Stimulated activated CD8-positive, alpha-beta memory T cell treated with anti-CD3 and anti-CD28 coated beads, Interleukin-4, amount 100 ng/mL, for 4 hours (primary cell): ENCODE results near the gene PRDM11.

Experiments
- DNase-seq, 2 donors: peaks; one replicate each; pipeline ENCODE4 v3.0.0-alpha.2; 2020; ENCODE audit warnings: low read depth in 2 of 2, low spot score in 1 of 2

PRDM11 gene

DNA sequence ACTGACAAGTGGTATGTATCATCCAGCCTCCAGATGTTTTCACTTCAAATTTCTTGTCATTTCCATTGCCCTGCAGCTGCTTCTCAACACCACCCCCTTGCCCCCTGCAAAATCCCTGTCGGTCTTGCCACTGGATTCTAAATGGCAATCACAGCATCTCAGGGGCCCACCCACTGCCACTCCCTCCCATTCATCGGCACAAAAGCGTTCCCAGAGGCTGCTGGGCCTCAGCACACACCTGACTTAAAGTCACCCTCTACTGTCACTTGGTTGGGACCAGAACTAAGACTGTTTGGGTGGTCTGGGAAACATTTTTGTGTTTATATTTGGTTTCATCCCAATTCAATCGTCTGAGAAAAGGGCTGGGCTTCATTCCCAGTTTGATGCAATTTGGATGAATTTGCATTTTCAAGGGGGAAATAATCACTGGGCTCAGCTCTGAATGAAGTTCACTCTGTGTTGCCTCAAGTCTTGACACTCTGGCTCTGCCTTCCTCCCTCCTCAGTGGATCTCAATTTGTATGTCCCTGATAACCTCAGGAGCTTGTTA is 112.6 kb downstream of the PRDM11 start:
- DNase-seq = no peak

DNA sequence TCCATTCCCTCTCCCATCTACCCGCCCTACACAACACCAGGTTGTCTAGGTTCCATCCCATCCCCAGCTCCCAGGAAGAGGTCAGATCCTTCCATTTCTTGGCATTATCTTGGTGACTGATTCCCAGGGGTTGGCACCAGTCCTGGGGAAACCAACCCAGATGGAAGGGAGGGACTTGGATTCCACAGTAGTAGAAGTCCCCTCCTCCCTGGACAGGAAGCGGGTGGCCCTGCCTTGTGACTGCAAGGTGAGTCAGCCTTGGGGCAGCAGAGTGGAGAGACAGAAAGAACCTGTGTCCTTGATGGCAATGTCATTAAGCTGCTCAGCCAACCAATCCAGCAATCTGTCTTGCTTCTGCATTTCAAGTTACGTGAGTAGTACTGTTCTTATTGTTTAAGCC is 113.2 kb downstream of the PRDM11 start:
- DNase-seq = no peak

DNA sequence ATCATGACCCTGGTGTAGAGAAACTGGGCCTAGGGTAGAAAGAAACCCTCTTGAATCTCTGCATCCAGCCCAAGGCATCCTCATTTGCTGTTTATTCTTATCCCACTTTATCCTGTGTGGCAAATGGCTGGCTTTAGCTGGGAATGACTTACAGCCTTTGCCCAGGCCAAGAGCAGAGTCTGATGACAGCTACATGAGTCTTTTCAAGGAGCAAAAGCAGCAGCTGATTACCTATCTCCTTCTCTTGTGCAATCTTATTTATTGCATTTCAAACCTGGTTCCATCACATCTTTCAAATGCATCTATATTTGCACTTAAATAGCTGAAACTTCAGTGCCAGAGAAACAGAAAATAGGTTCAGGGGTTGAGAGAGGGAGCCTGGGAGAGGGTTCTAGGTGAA is 113.6 kb downstream of the PRDM11 start:
- no peak for DNase-seq

GRCh38 chr11:45262900-45263299 is 116.5 kb downstream of the PRDM11 start:
- no peak for DNase-seq

- DNase-seq = no peak
Measured at GRCh38 chr11:45263773-45264172, 117.3 kb downstream of the PRDM11 start.

GRCh38 chr11:45264839-45265515 is 118.5 kb downstream of the PRDM11 start:
- DNase-seq = no peak

DNA sequence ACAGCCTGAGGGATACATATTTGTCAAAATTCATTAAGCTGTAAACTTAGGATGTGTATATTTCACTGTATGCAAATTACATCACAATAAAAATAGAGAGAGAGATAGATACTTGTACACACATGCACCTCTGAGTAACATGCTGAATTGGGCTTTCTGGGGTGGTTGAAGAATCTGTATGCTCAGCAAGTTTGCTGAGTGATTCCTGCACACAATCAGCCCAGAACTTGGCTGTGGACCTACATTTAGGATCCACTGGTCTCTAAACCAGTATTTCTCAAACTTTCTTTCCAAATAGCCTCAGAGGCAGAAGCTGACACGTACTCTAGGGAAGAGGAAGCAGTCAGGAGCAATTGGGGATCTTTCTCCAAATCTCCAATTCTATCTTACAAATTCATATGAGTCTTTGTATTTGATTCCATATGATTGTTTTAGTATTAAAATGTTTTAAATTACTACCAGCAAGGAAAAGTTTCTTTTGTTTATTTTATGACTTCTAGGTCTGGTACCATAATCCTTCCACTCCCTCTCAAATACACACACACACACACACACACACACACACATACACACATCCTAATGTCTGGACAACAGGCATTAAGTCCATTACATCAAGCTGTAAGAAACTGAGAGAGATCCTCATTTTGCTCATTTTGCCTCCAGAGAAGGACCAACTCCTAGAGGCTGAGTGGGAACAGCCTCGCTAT is 119.7 kb downstream of the PRDM11 start:
- no peak for DNase-seq

- no peak for DNase-seq
Measured at GRCh38 chr11:45266676-45267020, 120.2 kb downstream of the PRDM11 start.

DNA sequence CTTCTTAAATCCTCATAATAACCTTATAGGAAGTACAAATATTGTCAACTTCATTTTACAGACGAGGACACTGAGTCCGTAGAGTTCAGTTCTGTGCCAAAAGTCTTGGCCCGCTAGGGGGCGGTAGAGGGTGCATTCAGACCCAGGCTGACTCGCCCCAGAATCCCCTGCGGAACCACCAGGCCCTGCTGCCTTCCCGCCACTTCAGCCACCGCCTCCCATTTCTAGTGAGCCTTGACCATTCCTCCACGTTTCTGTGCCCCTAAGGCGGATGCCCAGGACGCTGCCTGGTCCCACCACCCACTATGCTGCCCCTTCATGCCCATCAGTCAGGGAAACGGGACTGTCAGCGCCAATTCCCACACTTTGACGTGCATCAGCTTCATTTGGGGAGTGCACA is 120.6 kb downstream of the PRDM11 start:
- no peak for DNase-seq

- no peak for DNase-seq
Measured at GRCh38 chr11:45267652-45268299, 121.3 kb downstream of the PRDM11 start.

DNA sequence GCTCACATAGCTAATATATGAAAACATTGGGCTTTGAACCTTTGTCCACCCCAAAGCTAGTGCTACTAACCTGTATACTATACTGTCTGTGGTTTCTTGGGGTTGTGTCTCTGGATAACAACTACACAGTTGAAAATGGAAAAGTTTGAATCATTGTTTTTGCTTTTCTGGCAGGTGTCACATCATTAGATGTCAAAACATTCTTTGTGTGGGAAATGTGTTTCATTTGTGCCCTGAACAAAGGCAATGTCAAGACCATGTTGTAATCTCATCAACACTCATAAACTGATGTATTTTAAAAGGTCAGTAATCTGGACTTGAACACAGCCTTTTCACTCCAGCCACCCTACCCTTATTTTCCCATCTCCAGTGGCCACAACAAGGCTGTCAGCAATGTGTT is 123.2 kb downstream of the PRDM11 start:
- DNase-seq = no peak

- DNase-seq = no peak
Measured at GRCh38 chr11:45270946-45271716, 124.7 kb downstream of the PRDM11 start.

GRCh38 chr11:45272701-45273100 is 126.3 kb downstream of the PRDM11 start:
- no peak for DNase-seq

- no peak for DNase-seq
Measured at GRCh38 chr11:45273509-45273908, 127.1 kb downstream of the PRDM11 start.

DNA sequence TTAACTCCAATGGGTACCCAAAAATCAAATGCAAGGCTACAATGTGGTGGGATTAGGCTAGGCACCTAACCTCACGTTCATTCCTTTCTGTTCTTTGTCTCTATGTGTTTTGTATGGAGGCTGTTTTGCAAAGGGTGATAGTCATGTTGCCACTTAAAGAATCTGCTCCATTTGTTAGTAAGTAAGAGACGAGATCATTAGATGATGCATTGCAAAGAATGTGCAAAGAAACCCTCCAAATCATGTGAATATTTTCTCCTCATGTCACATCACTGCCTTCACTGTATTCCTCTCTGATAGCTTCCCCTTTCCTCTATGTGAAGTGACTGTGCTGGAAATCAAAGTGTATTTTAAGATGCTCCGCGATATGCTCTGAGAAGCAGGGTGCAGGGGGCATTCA is 127.8 kb downstream of the PRDM11 start:
- DNase-seq = no peak

DNA sequence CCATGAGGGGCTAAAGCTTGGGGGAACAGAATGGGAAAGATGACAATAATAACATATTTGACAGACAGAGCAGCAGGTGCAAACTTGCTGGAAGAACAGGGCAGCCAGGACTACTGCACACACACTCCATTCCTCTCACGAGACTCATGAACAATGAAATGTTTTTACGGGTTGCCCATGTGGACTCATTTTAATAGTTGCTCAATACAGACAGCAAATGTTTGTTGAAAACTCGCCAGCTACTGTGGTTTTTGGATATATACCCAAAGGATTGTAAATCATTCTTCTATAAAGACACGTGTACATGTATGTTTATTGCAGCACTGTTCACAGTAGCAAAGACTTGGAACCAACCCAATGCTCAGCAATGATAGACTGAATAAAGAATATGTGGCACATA is 129.4 kb downstream of the PRDM11 start:
- no peak for DNase-seq

- DNase-seq = no peak
Measured at GRCh38 chr11:45278714-45279113, 132.3 kb downstream of the PRDM11 start.

GRCh38 chr11:45279645-45280044 is 133.2 kb downstream of the PRDM11 start:
- DNase-seq = no peak

GRCh38 chr11:45280449-45280848 is 134.0 kb downstream of the PRDM11 start:
- no peak for DNase-seq

GRCh38 chr11:45282081-45282480 is 135.6 kb downstream of the PRDM11 start:
- no peak for DNase-seq
